Liver (tissue), 9 donors: Measurements from ENCODE around the gene HIVEP3. TPM values are rescaled to one million over a fixed set of nuclear protein-coding genes. Genes with fewer than 3 reads are reported as not detected.

Experiments used
- DNase-seq: peaks from one replicate; pipeline ENCODE4 v3.0.0-alpha.2; 2017; ENCODE audit warnings: low spot score
- H3K27ac ChIP-seq, 2 donors: one replicate each; pipeline ENCODE4 v1.7.0; 2013; ENCODE audit warnings: inconsistent platforms in 2 of 2, low read length in 2 of 2, control low read depth in 1 of 2, low read depth in 1 of 2, mild to moderate bottlenecking in 1 of 2
- H3K27me3 ChIP-seq, 4 donors: one replicate each; pipeline versions ENCODE4 v1.6.1 to v1.7.0; 2013; ENCODE audit warnings: low read length in 3 of 4, inconsistent platforms in 1 of 4, mild to moderate bottlenecking in 1 of 4, moderate library complexity in 1 of 4; ENCODE audit not compliant: control insufficient read depth in 4 of 4, insufficient read depth in 4 of 4
- H3K36me3 ChIP-seq, 4 donors: one replicate each; pipeline versions ENCODE4 v1.6.1 to v1.7.0; 2013; ENCODE audit warnings: low read length in 3 of 4, mild to moderate bottlenecking in 3 of 4, low read depth in 1 of 4, moderate library complexity in 1 of 4; ENCODE audit not compliant: control insufficient read depth in 4 of 4, insufficient read depth in 3 of 4
- H3K4me1 ChIP-seq, 4 donors: one replicate each; pipeline versions ENCODE4 v1.6.1 to v1.7.0; 2013; ENCODE audit warnings: low read length in 3 of 4, mild to moderate bottlenecking in 3 of 4, moderate library complexity in 1 of 4; ENCODE audit not compliant: control insufficient read depth in 4 of 4, insufficient read depth in 4 of 4
- H3K4me3 ChIP-seq, 3 donors: one replicate each; pipeline versions ENCODE4 v1.6.1 to v1.7.0; 2013; ENCODE audit warnings: low read length in 3 of 3, control low read depth in 1 of 3, low read depth in 1 of 3, mild to moderate bottlenecking in 1 of 3
- H3K9ac ChIP-seq, 2 donors: one replicate each; pipeline ENCODE4 v1.7.0; 2013; ENCODE audit warnings: low read length in 2 of 2, mild to moderate bottlenecking in 2 of 2, moderate library complexity in 2 of 2, control low read depth in 1 of 2, low read depth in 1 of 2
- H3K9me3 ChIP-seq, 4 donors: one replicate each; pipeline versions ENCODE4 v1.6.1 to v1.7.0; 2013; ENCODE audit warnings: low read length in 3 of 4; ENCODE audit not compliant: control insufficient read depth in 4 of 4
- EGR1 ChIP-seq, 2 donors: IDR thresholded peaks; 2 replicates each; pipeline ENCODE4 v1.6.1; 2016 to 2018; ENCODE audit warnings: antibody characterized with exemption in 2 of 2, low read depth in 2 of 2
- FOXA1 ChIP-seq: IDR thresholded peaks from 2 replicates; pipeline ENCODE4 v1.6.1; 2016; ENCODE audit warnings: antibody characterized with exemption
- FOXA2 ChIP-seq: IDR thresholded peaks from 2 replicates; pipeline ENCODE4 v1.6.1; 2016; ENCODE audit warnings: antibody characterized with exemption
- GABPA ChIP-seq, 2 donors: IDR thresholded peaks in 1 of 2; conservative IDR thresholded peaks in 1 of 2; 2 replicates each; pipeline ENCODE4 v1.6.1; 2016; ENCODE audit warnings: antibody characterized with exemption in 2 of 2, mild to moderate bottlenecking in 1 of 2, moderate library complexity in 1 of 2
- HNF4A ChIP-seq, 2 donors: conservative IDR thresholded peaks; 2 replicates each; pipeline ENCODE4 v1.6.1; 2016; ENCODE audit warnings: antibody characterized with exemption in 2 of 2, mild to moderate bottlenecking in 2 of 2
- HNF4G ChIP-seq: IDR thresholded peaks from 2 replicates; pipeline ENCODE4 v1.6.1; 2016; ENCODE audit warnings: antibody characterized with exemption
- JUND ChIP-seq, 2 donors: IDR thresholded peaks; 2 replicates each; pipeline ENCODE4 v1.6.1; 2016; ENCODE audit warnings: antibody characterized with exemption in 2 of 2
- NR2F2 ChIP-seq: IDR thresholded peaks from 2 replicates; pipeline ENCODE4 v1.6.1; 2016; ENCODE audit warnings: antibody characterized with exemption
- RAD21 ChIP-seq, 2 donors: IDR thresholded peaks; 2 replicates each; pipeline ENCODE4 v1.6.1; 2016; ENCODE audit warnings: antibody characterized with exemption in 2 of 2, mild to moderate bottlenecking in 2 of 2
- RXRA ChIP-seq, 2 donors: IDR thresholded peaks; 2 replicates each; pipeline ENCODE4 v1.6.1; 2017 to 2018; ENCODE audit warnings: antibody characterized with exemption in 2 of 2, mild to moderate bottlenecking in 1 of 2
- SP1 ChIP-seq: IDR thresholded peaks from 2 replicates; pipeline ENCODE4 v1.6.1; 2018; ENCODE audit warnings: antibody characterized with exemption, mild to moderate bottlenecking
- TAF1 ChIP-seq: conservative IDR thresholded peaks from 2 replicates; pipeline ENCODE4 v1.6.1; 2016; ENCODE audit warnings: antibody characterized with exemption, mild to moderate bottlenecking
- YY1 ChIP-seq: IDR thresholded peaks from 2 replicates; pipeline ENCODE4 v1.6.1; 2016; ENCODE audit warnings: antibody characterized with exemption, mild to moderate bottlenecking
- WGBS: extraction: QIAGEN DNeasy Blood & Tissue Kit; methylation state at CpG from one replicate; pipeline ENCODE4 v1.1.7; 2013; 5-methylcytosine and 5-hydroxymethylcytosine counted together
- polyA plus RNA-seq, 2 donors: library from polyadenylated mRNA; stranded (reverse) in 1 of 2; unstranded in 1 of 2; fragments of 200-250 nt in 1 of 2; fragments of >200 nt in 1 of 2; fragmentation: Nextera tagmentation in 1 of 2; extraction: Ambion mirVana in 1 of 2; gene quantifications; one replicate each; pipeline versions ENCODE4 v1.2.1 to v1.2.3, GENCODE V29; 2013 to 2015
- total RNA-seq, 2 donors: library from RNA; depleted of rRNA; stranded (reverse); fragments of >200 nt; gene quantifications; one replicate each; pipeline ENCODE4 v1.2.3, GENCODE V29; 2014
- TF ChIP-seq, protein P1 (sequence below): IDR thresholded peaks from 2 replicates; pipeline ENCODE4 v1.6.1; 2016; ENCODE audit warnings: antibody characterized with exemption
- TF ChIP-seq, protein P2 (sequence below): IDR thresholded peaks from 2 replicates; pipeline ENCODE4 v1.6.1; 2016; ENCODE audit warnings: antibody characterized with exemption
- TF ChIP-seq, protein P3 (sequence below): fragments of 150-350 bp; IDR thresholded peaks from 2 replicates; pipeline ENCODE4 v1.5.1; 2017; ENCODE audit warnings: improper control_type of control experiment, low read depth, low read length; ENCODE audit not compliant: missing input control
- TF ChIP-seq, protein P4 (sequence below): IDR thresholded peaks from 2 replicates; pipeline ENCODE4 v1.6.1; 2016; ENCODE audit warnings: antibody characterized with exemption, mild to moderate bottlenecking
- TF ChIP-seq, protein P5 (sequence below): IDR thresholded peaks from 2 replicates; pipeline ENCODE4 v1.6.1; 2016; ENCODE audit warnings: antibody characterized with exemption
- donor health status: healthy.
- donor health status: healthy.
- donor health status: healthy.
- donor health status: healthy.
- donor health status: healthy.

The HIVEP3 gene
- total and polyA plus RNA-seq, 4 donors: 0.93 to 1.6 (median 1.4) TPM

DNA sequence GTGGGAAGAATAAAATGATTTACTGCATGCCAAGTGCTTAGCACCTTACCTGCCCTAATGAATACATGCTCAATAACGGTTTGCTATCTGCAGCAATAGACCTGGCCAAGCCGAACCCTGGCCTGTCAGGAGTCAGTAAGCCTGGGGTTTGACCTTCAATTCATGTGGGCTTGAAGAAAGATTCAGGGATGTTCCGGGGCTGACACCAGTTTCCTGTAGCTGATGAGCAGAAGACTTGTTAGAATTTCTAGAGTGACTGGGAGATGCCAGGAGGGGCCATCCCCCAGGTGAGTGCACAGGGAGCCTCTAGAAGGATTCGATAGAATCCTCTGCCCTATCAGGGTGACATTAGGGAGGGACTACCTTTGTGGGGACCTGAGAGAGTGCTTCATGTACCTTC is 210.9 kb downstream of the HIVEP3 start:
- no peak overlapping the region for H3K4me3 ChIP-seq
- no peaks in the 10 kb centered on the region for H3K27me3 ChIP-seq
- no peak for DNase-seq
- TF ChIP-seq, protein P1, sequence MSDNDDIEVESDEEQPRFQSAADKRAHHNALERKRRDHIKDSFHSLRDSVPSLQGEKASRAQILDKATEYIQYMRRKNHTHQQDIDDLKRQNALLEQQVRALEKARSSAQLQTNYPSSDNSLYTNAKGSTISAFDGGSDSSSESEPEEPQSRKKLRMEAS: no peak
- TF ChIP-seq RAD21 (IDR thresholded peaks at IDR 0.05): no peak
- TF ChIP-seq, protein P2, sequence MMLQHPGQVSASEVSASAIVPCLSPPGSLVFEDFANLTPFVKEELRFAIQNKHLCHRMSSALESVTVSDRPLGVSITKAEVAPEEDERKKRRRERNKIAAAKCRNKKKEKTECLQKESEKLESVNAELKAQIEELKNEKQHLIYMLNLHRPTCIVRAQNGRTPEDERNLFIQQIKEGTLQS: no peak
- TF ChIP-seq HNF4G: no peak
- no peak for TF ChIP-seq JUND (IDR thresholded peaks at IDR 0.05)
- TF ChIP-seq GABPA (IDR thresholded peaks at IDR 0.05 in 1 of 2, conservative IDR thresholded peaks at IDR 0.05 in 1 of 2): no peak
- TF ChIP-seq SP1: no peak
- TF ChIP-seq HNF4A (conservative IDR thresholded peaks at IDR 0.05): no peak
- TF ChIP-seq, protein P3, sequence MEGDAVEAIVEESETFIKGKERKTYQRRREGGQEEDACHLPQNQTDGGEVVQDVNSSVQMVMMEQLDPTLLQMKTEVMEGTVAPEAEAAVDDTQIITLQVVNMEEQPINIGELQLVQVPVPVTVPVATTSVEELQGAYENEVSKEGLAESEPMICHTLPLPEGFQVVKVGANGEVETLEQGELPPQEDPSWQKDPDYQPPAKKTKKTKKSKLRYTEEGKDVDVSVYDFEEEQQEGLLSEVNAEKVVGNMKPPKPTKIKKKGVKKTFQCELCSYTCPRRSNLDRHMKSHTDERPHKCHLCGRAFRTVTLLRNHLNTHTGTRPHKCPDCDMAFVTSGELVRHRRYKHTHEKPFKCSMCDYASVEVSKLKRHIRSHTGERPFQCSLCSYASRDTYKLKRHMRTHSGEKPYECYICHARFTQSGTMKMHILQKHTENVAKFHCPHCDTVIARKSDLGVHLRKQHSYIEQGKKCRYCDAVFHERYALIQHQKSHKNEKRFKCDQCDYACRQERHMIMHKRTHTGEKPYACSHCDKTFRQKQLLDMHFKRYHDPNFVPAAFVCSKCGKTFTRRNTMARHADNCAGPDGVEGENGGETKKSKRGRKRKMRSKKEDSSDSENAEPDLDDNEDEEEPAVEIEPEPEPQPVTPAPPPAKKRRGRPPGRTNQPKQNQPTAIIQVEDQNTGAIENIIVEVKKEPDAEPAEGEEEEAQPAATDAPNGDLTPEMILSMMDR: no peak
- TF ChIP-seq, protein P4, sequence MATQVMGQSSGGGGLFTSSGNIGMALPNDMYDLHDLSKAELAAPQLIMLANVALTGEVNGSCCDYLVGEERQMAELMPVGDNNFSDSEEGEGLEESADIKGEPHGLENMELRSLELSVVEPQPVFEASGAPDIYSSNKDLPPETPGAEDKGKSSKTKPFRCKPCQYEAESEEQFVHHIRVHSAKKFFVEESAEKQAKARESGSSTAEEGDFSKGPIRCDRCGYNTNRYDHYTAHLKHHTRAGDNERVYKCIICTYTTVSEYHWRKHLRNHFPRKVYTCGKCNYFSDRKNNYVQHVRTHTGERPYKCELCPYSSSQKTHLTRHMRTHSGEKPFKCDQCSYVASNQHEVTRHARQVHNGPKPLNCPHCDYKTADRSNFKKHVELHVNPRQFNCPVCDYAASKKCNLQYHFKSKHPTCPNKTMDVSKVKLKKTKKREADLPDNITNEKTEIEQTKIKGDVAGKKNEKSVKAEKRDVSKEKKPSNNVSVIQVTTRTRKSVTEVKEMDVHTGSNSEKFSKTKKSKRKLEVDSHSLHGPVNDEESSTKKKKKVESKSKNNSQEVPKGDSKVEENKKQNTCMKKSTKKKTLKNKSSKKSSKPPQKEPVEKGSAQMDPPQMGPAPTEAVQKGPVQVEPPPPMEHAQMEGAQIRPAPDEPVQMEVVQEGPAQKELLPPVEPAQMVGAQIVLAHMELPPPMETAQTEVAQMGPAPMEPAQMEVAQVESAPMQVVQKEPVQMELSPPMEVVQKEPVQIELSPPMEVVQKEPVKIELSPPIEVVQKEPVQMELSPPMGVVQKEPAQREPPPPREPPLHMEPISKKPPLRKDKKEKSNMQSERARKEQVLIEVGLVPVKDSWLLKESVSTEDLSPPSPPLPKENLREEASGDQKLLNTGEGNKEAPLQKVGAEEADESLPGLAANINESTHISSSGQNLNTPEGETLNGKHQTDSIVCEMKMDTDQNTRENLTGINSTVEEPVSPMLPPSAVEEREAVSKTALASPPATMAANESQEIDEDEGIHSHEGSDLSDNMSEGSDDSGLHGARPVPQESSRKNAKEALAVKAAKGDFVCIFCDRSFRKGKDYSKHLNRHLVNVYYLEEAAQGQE: no peak
- no peak for TF ChIP-seq RXRA (IDR thresholded peaks at IDR 0.05)
- TF ChIP-seq, protein P5, sequence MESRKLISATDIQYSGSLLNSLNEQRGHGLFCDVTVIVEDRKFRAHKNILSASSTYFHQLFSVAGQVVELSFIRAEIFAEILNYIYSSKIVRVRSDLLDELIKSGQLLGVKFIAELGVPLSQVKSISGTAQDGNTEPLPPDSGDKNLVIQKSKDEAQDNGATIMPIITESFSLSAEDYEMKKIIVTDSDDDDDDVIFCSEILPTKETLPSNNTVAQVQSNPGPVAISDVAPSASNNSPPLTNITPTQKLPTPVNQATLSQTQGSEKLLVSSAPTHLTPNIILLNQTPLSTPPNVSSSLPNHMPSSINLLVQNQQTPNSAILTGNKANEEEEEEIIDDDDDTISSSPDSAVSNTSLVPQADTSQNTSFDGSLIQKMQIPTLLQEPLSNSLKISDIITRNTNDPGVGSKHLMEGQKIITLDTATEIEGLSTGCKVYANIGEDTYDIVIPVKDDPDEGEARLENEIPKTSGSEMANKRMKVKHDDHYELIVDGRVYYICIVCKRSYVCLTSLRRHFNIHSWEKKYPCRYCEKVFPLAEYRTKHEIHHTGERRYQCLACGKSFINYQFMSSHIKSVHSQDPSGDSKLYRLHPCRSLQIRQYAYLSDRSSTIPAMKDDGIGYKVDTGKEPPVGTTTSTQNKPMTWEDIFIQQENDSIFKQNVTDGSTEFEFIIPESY: no peak
- TF ChIP-seq TAF1: no peak
- TF ChIP-seq FOXA2: no peak
- TF ChIP-seq YY1: no peak
- TF ChIP-seq NR2F2: no peak
- no peak for TF ChIP-seq EGR1 (IDR thresholded peaks at IDR 0.05; ENCODE audit: low read depth in 2 of 2)
- no peak for TF ChIP-seq FOXA1
- no peaks in the 10 kb centered on the region for H3K9me3 ChIP-seq
- no peak overlapping the region for H3K27ac ChIP-seq
- no peaks in the 10 kb centered on the region for H3K4me1 ChIP-seq
- WGBS: 92% methylated on average over 4 of the region's 4 CpGs
- H3K9ac ChIP-seq: no peak overlapping the region
- H3K36me3 ChIP-seq: no peaks in the 10 kb centered on the region
